Measurements from ENCODE around the gene WASF3.

Gene WASF3

DNA sequence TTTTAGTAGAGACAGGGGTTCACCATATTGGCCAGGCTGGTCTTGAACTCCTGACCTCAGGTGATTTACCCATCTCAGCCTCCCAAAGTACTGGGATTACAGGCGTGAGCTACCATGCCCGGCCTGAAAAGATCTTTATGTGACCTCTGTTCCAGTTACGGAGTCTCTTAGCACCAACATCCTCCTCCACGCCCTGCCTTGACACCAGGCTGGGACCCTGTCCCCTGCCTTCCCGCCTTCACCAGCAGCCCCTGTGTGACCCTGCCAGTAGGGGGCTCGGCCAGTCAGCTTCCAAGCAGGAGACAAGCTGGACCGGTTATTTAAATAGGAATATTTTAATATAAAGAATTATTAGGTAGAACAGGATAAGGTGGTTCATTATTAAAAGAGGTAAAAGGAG lies 148.9 kb downstream of the WASF3 start:
- no peak for TF ChIP-seq GATA2 (IDR thresholded peaks at IDR 0.05; ENCODE audit: low read depth, low read length)
- TF ChIP-seq GATA3 (IDR thresholded peaks at IDR 0.05; ENCODE audit: low read depth, low read length) = no peak

DNA sequence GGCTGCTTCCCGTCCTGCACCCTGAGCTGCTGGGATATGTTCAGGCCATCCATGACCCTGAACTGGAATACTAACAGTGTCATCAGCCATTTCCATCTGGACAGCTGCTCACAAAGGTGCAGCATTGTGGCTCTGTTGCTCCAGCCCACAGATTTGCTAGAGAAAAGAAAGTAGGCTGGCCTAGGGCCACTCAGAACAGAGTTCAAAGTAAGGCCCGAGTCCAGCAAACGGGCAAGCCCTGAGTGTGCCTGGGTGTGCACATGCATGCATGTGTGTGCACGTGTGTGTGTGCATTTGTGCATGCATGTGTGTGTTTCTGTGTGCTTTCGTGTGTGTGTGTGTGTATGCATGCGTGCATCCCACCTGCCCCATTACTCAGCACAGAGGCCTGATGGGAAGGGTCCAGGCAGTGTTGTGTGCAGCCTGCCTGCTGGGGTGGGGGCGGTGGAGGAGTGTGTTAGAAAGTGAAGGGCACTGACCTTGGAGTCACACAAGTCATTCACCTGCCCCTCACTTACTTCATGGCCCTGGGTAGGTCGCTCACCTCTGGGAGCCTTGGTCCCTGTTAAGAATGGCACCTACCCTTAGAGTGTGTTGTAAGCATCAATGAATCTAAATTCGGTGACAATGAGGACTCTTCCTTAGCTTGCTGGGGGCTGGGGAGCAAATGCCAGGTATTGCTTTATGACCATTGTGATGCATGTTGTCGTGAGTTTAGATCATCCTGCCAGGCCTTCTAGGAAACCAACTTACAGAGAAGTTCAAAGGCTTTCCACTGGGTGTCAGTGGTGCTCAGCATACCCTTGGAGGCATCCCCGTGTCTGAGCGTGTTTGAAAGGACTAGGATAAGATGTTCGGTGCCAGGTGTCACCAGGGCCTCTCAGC lies 149.9 kb downstream of the WASF3 start:
- no peak for TF ChIP-seq GATA3 (IDR thresholded peaks at IDR 0.05; ENCODE audit: low read depth, low read length)
- TF ChIP-seq GATA2 (IDR thresholded peaks at IDR 0.05; ENCODE audit: low read depth, low read length) = no peak

DNA sequence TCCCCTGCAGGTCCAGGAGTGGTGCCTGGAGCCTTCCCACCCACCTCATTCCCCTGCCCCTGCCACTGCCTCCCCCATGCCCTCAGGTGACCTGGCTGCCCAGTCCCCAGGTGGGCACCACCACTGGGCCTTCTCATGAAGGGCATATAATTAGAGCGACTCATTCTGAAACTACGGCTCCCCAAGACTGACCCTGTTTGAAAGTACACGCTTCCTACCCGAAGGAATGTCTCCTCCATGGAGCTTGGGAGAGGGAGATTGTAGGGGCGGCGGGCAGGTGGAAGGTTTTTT lies 150.5 kb downstream of the WASF3 start:
- no peak for TF ChIP-seq GATA2 (IDR thresholded peaks at IDR 0.05; ENCODE audit: low read depth, low read length)
- no peak for TF ChIP-seq GATA3 (IDR thresholded peaks at IDR 0.05; ENCODE audit: low read depth, low read length)

DNA sequence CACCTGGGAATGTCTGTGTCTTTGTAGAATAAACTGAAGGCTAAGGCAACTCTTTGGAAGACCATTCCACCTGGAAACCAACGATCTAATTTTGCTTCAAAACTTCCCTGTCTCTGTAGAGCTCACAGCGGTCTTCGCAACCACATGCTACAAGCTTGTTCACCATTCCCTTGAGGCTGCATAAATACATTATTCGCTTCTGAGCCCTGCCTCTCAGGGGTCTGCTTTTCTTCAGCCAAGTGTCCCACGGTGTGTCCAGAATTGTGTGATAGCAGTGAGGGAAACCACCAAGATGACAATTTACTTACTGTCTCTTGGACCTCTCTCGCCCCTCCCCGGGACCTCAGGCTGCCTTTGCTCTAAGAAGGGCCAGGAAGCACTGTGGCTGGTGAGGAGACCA lies 152.0 kb downstream of the WASF3 start:
- TF ChIP-seq GATA2 (IDR thresholded peaks at IDR 0.05; ENCODE audit: low read depth, low read length) (no peak), GATA3 (IDR thresholded peaks at IDR 0.05; ENCODE audit: low read depth, low read length) (no peak)

DNA sequence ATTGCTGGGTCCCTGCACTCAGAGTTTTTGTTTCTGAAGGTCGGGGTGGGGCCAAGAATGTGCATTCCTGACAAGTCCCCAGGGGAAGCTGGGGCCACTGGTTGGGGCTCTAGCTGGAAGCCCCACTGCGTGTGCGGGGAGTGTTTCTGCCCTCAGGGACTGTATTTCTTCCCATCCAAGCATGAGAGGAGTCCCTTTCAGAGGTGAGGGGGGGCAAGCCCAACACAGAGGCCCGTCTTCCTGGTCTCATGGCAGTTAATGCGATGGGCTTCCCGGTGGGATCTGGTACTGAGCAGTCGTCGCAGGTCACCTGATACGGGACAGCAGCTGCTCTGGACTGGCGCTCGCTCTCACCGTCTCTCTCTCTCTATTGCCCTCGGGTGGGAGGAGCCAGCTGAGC lies 152.7 kb downstream of the WASF3 start:
- no peak for TF ChIP-seq GATA2 (IDR thresholded peaks at IDR 0.05; ENCODE audit: low read depth, low read length)
- no peak for TF ChIP-seq GATA3 (IDR thresholded peaks at IDR 0.05; ENCODE audit: low read depth, low read length)

DNA sequence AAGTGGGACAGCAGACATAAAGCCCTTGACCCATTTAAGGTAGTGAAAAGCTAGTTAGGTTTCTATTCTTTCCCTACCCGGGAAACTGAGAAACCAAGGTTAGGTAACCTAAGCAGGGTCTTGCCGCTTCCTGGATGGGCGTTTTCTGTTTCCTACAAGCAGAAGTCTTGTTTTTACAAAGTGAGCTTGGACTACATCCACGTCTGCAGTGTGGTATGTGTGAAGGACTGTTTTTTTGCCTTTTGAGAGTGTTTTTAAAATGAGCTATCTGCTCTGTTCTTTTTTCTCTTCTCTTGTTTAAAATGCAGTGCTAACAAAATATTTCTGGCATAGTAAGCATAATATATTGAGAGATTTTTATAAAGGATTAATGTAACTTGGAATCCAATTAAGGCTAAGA lies 153.7 kb downstream of the WASF3 start:
- no peak for TF ChIP-seq GATA2 (IDR thresholded peaks at IDR 0.05; ENCODE audit: low read depth, low read length)
- no peak for TF ChIP-seq GATA3 (IDR thresholded peaks at IDR 0.05; ENCODE audit: low read depth, low read length)

DNA sequence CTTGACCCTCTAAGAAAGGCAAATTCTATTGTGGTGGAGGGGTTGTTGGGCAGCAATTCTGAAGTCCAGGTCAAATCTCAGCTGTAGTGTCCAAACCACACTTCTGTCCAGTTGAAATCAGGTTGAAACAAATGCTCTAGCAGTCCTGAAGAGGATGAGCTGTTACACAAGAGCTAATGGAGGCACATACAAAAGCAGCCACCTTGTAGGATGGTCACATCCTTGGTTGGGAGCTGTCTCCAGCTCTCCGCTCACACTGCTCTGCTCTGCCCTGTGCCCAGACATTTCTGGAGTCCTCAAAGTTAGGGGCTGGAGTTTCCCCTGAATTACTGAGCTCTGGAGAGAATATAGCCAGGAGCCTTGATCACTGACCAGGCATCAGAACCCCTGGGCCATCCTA lies 155.9 kb downstream of the WASF3 start:
- TF ChIP-seq GATA3 (IDR thresholded peaks at IDR 0.05; ENCODE audit: low read depth, low read length) = no peak
- no peak for TF ChIP-seq GATA2 (IDR thresholded peaks at IDR 0.05; ENCODE audit: low read depth, low read length)

DNA sequence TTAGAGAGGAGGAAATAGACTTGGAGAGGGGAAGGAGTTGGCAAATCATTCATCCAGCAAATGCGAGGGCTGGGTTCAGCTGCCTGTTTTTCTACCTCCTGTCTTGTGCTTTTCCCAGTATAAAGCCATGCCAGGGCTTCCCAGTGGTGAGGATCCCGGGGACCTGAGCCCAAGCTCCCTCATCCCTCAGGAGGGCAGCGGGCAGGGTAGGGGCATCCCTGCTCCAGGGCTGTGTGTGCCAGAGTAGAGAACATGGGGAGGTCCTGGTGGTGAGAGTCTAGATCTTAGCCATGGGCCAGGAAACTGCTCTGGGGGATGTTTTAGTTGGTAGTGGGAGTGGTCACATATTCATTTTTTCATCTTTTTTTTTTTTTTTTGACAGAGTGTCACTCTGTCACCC lies 159.5 kb downstream of the WASF3 start:
- TF ChIP-seq GATA2 (IDR thresholded peaks at IDR 0.05; ENCODE audit: low read depth, low read length) (no peak), GATA3 (IDR thresholded peaks at IDR 0.05; ENCODE audit: low read depth, low read length) (no peak)

DNA sequence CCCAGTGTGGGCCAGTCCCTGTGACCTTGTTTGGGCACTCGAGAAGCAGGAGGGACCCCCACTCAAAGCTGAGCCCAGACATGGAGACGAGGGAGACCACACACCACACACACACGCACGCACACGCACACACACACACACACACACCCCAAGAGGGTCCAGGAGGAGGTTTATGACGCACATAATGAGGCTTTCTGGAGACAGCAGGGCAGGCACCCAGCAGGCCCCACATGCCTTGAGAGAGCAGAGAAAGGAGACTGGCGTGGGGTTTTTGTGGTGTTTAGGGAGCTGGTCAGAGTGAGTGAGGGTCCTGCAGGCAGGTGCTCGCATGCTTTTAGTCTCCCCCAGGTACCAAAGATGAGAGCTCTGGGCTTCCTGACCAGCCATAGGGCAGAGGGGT lies 160.7 kb downstream of the WASF3 start:
- TF ChIP-seq GATA3 (IDR thresholded peaks at IDR 0.05; ENCODE audit: low read depth, low read length) (no peak), GATA2 (IDR thresholded peaks at IDR 0.05; ENCODE audit: low read depth, low read length) (no peak)

DNA sequence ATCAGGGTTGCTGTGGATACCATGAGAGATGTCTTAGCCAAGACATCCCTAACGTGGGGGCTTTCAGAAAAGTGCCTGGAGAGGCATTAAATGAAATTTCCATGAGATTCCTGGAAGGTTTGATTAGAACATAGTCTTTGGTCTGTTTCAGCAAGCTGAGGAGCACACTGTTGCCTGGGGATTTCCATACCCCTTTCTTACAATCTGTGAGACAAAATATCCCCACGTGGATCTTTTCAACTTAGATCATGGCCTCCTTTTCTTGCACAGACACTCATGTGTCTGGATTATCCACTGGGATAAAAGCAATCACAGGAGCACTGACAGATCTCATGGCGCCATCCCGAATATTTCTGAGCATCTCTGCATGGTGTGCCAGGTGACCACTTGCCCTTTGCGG lies 161.4 kb downstream of the WASF3 start:
- TF ChIP-seq GATA3 (IDR thresholded peaks at IDR 0.05; ENCODE audit: low read depth, low read length) (no peak), GATA2 (IDR thresholded peaks at IDR 0.05; ENCODE audit: low read depth, low read length) (no peak)

DNA sequence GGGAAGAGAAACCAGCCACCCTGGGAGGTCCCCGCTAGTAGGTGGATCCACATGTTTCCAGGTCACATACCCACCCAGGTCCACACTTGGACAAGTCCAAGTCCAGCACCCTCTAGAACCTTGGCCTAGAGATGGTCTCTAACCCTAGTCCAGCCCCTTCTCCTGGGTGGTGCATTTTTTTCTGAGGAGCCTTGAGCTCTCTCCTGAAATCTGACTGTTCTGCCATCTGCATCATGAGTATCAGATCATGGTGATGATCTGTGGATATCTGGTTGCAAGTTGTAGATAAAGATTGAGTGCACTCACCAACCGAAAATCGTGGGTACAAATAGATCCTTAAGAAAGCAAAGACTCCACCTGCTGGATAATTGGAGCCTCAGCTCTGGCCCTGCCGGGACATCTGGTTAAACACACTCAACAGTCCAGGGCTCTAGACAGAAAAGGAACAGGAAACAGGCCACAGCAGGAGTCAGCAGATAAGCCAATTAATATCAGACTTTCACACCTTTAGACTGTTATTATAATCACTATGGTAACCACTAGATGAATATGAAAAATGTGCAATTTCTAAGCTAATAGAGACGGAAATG lies 162.0 kb downstream of the WASF3 start:
- no peak for TF ChIP-seq GATA2 (IDR thresholded peaks at IDR 0.05; ENCODE audit: low read depth, low read length)
- no peak for TF ChIP-seq GATA3 (IDR thresholded peaks at IDR 0.05; ENCODE audit: low read depth, low read length)

DNA sequence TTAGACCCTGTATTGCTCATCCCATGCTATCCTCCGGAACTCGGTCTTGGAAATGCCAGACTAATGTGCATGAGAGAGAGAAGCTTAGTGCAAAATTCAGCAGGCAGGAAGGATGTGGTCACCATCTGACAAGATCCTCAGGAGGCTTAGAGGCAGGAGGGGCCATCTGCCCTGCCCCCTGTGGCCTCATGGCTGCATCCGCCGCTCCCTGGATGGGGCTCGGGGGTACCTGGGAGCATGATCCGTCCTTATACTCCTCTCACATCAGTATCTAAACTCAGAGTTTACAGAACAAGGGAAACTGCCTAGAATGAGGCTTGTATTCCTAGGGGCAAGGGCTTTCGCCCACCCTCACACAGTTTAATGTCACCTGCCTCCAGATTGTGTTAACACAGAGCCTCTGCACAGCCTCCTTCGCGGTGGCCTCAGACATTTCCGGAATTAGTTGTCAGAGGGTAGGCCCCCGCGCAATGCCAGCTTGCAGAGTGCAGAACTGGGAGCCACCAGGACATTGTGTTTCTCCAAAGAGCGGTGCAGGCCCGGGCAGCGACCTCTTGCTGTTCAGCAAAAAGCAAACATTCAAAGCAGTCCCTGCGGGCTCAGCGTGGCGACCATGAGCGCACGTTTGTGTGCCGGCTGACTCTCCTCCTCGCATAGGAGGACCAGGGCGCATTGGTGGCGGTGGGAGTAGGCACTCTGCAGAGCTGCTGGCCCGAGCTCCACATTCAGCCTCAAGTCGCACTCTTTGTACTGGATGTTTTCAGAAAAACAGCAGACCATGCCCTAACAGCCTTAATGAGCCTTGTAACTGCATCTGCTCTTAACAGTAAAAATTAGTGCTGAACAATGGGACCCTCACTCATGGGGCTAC lies 164.0 kb downstream of the WASF3 start:
- no peak for TF ChIP-seq GATA2 (IDR thresholded peaks at IDR 0.05; ENCODE audit: low read depth, low read length)
- TF ChIP-seq GATA3 (IDR thresholded peaks at IDR 0.05; ENCODE audit: low read depth, low read length) = no peak

DNA sequence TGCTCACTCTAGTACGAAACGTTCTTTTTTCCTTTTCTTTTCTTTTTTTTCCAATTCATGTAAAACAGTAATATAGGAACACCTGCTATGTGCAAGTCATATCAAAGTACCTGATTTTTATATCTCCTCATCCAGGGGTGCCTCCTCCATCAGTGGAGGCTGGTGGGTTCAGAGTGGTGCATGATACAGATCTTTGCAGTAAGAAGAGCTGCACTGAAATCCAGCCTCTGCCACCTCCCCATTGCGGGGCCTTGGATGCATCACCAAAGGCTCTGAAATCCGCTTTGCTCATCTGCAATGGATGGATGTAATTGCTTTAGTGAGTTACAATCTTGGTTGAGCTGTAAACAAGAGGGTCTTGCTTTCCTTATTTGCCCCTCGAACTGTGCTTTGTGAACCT lies 164.8 kb downstream of the WASF3 start:
- TF ChIP-seq GATA2 (IDR thresholded peaks at IDR 0.05; ENCODE audit: low read depth, low read length) (no peak), GATA3 (IDR thresholded peaks at IDR 0.05; ENCODE audit: low read depth, low read length) (no peak)

DNA sequence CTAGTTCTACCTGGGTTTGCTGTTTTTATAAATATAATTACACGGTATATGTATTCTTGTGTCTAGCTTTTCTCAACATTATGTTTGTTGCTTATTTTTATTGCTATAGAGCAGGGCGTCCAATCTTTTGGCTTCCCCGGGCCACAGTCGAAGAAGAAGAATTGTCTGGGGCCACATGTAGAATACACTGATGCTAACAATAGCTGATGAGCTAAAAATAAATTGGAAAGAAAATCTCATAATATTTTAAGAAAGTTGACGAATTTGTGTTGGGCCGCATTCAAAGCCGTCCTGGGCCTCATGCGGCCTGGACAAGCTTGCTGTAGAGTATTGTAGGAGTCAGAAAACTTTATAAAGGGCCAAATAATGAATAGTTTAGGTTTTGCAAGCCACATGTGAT lies 169.2 kb downstream of the WASF3 start:
- TF ChIP-seq GATA2 (IDR thresholded peaks at IDR 0.05; ENCODE audit: low read depth, low read length) (no peak), GATA3 (IDR thresholded peaks at IDR 0.05; ENCODE audit: low read depth, low read length) (no peak)
